ENCODE measurements around the gene SKAP2. TPM values are rescaled to one million over a fixed set of nuclear protein-coding genes. Genes with fewer than 3 reads are reported as not detected.

SKAP2 gene
- total RNA-seq, 1 experiment from 2014 or later = 55.7 TPM

DNA sequence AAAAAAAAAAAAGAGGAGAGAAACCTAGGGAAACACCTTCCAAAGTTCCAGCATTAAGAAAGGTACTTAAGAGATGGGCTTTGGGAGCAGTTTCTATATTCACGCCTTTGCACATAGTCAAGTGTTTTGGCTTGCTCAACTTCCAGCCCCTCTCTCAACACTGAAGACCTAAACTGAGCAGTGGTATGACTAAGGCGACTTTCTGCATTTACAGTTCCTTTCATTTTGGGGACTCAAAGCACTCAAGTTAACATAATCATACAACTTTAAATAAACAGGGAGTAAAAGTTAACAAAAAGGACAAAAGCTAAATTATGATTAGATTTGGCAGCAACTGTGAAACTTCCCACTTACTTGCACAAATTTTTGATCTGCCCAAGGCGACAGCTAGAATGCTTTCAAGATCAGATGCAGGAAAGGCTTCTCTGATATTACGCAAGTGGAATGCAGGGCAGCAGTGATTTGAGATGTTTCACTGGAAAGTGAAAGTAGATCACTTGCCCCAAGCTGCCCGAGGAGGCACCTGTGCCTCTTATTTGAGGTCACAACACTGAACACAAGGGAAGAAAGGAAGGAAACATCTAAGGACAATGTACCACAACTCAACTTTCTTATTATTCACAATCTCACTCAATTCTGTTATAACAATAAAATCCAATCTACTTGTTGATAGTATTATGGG lies 199.5 kb downstream of the SKAP2 start:
- peak; percentile 85 for DNase-seq (ENCODE audit: low spot score)

DNA sequence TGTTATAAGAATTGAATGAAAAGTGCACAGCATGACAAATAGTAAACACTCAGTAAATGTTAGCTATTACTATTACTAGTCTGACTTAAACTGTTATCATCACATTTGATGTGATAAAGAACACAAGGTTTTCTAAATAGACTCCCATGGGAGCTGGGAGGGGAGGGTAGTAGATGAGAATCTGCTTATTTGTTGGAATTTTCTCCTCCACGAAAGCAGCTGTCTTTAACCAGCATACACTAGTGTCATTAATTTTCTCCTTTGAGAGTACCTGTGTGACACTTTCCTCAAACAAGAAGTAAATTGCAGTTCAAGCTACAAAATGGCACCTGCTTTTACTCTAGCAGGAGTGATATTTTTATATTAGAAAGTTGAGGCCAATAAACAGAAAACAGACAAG lies 200.1 kb downstream of the SKAP2 start:
- no peak for DNase-seq (ENCODE audit: low spot score)

DNA sequence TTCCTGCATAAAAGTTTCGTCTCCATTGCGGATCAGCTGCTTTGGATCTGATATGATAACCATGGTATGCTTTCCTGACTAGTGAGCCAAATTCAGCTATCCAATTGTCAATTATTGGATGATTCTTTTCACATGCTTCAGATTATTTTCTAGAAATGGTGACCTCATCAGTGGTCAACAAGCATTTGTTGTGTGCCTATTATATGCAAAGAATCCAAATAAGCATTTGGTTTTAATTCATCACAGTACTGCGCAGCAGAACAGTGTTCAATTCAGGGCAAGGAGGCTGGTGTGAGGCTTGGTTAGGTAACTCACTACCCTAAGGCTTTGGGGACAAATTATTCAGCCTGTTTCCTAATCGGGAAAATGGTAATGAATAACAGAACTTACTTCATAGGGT lies 200.5 kb downstream of the SKAP2 start:
- no peak for DNase-seq (ENCODE audit: low spot score)

DNA sequence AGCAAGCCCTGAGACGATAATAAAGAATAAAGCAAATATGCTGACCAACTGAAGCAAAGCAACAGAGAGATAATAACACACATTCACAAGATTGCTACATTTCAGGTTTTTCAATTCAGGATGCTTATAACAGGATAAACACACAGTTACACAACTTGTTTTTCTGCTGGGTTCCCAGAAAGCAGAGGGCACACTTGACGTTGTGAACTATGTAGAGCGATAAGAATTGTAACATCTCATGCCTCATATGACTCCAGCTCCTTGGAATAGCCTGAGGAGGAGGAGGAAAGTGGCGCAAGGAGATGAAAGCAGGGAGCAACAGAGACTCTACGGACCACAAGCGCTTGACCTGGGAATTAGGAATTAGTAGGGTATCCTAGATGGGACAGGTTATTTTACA lies 201.7 kb downstream of the SKAP2 start:
- DNase-seq (ENCODE audit: low spot score) = no peak

DNA sequence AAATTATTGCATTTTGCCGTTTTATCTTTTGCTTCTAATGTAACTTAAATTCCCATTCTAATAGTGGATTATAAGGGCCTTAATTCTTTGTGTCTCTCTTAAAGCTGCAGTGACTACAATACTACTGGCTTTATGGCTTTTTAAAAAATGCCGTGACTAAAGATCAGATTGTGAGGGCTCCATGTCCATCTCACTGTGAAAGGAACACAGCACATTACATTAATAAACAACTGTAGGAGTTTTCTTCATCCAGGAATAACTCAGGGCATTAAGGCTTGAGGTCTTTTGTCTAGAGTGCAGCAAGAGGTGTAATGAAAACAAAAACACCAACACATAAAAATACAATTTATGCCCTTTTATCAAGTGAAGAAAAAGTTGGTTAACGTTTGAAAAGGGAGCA lies 205.3 kb downstream of the SKAP2 start:
- DNase-seq (ENCODE audit: low spot score) = no peak

DNA sequence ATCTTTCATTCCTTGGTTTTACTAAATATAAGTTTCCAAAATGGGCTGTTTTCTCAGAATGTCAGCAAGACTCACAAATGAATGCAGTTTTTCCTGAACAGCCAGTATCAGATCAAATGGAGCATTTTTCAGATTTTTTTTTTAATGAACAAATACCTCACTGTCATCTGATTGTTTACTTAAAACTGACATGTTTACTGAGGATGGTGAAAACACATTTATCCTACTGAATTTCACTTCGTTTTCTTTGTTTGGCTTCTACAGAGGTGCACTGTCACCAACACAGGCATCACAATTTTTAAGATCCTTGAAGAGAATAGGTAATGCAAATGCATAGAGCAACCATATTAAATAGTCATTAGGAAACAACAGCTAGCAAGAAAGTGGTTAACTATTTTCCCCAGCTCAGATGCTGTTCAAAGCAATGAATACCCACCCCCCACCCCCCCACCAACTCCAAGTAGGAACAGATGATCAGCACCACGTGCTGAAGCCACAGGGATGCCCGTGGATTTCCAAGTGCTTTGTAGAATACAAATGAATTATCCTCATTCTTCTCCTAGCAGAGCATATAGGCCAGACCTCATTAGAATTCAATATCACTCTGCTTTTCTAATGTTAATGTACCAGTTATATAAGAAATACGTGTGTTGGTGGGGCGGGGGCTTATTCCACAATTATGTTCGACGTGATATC lies 205.9 kb downstream of the SKAP2 start:
- DNase-seq (ENCODE audit: low spot score) = no peak

DNA sequence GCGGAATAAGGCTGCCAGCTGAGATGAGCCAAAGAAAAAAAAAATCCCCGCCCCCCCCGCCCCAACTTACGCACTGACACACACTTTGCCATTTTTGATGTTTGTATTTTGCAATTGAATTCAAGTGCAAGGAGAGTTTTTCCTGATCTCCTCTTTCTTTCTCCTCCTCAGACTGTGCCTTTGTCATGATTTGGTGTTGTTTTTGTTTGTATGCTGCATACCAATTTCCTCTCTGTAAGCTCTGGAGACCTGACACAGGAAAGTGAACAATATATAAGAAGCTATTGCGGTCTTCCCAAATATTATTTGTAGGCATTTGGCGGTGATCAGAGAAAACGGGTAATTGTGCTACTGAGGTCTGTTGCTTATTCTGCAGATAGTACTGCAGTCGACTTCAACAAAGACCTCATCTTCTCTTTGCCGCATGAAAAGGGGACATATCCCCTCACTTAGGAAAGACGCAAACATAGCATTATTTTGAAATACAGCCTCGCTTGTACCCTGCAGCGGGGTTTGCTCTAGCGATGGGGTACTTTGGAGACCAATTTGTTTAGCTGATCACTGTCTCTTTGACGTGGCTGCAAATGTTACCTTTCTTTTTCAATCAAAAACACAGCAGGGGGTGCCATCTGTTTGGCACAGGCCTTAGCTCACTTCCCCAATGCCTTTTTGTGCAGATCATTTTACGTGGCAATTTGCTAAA lies 206.6 kb downstream of the SKAP2 start:
- no peak for DNase-seq (ENCODE audit: low spot score)

DNA sequence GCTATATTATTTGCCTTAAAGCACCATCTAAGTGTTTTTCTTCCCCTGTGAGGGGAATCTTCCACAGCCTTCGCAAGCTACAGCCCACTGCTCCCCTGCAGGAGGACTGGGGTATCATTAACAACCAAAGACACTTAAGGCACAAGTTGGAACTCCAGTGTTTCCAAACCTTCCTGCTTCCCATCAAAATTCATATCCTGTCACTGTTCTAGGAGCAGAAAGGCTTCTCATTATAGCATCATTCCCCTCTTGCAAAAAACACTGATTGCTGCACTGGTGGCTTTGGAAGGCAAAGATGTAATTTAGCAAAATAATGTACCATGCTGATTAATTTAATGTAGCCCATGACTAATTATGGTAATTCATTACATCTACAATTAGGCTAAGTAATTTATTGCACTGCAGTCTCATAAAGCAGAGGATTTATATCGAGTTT lies 207.2 kb downstream of the SKAP2 start:
- DNase-seq (ENCODE audit: low spot score) = no peak

DNA sequence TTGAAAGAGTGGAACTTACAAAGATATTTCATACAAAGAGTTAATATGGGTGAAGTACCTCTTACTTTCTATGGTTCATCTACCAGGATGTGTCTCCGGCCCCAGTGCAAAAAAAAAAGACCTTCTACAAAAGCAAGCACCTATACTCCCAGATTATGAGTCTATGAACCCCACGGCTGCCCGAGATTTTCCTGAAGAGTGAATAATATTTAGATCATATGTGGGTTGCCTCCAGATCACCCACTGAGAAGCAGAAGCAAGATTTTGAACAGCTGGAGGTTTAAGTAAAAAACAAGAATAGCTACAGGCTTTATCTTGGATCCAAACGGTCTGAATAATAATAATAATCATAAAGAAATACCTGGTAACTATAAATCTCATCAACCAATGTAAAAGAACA lies 207.7 kb downstream of the SKAP2 start:
- no peak for DNase-seq (ENCODE audit: low spot score)

DNA sequence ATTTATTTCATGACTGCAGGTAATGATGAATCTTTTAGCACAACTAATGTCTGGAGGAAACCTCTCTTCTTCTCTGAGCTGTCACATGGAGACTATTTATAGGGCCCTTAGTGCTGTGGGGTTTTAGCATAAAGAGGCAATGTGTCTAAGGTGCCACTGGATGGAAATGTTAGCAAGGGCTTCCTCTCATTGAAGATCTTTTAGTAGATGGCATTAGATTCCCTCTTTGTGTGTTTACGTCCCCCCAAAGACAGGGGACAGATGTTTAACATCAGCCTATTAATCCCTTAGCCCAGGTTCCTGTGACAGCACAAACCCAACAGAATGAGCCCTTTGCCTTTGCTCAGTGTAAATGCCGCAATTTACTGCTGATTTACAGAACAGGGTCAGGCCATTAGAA lies 208.6 kb downstream of the SKAP2 start:
- no peak for DNase-seq (ENCODE audit: low spot score)

DNA sequence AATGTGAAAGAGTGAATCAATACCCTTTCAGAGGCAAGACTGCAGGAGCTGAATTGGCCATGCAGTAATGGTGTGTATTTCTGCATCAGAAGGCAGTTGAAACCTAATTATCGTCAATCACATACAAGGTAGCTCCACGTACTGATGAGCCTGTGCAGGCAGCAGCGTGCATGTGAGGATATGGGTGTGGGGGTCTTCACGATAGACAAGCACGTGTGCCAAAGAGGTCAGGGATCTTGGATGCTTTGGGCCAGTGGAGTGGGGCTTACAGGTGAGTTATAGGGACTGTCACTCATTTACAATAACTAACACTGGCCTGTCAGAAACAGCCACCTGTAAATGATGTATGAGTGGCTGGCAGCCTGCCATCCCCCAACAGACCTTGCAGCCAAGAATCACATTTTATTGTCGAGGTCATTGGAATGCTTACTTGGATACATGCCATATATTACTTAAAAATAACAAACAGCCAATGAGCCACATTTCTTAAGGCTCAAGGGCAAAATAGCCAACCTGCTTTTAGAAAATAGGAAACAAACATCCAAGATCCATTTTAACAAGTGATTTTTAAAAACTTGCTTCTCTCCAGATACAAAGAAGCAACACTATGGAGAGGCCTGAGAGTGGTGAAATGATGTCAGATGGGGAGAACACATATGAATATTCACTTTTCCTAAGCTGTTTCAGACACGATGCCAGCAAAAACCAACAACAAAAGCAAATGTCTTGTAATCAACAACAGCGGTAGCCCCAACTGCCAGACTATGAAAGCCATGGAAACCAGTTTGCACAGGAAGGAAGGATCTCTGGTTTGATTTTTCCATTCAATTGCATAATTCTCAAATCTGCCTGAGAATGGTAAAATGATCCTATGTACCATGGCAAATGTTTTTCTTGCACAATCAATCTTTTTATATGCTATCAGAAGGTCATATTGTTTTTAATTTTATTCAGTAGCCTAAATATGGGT lies 210.7 kb downstream of the SKAP2 start:
- peak; percentile 53 for DNase-seq (ENCODE audit: low spot score)

DNA sequence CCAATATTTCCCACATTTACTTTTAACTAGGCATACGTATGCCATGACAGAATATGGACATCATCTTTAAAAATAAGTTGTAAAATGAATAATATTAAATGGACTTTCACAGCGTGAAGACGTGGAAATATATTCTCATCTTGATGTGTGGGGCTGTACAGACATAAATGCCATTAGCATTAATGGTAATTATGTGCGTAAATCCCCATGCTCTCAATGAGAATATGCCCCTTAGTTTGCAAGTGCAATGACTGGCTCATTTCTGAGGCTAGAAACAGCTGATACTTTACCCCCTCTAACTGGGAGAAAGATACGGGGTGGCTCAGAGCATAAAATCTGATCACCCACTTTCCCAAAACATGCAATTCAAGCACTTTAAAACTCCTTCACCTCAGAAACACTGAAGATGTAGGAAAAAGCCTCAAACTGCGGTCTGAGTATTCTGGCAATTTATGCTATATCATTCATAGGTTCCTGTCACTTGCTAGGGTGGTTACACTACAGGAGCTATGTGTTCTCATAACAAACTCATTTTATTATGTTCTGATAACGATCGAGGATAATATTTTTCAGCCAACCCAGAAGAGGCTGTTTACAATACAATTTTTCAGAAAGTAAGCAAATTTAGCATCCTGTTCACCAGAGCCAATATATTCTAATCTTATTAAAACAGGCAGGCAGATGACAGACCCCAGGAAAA lies 211.8 kb downstream of the SKAP2 start:
- DNase-seq (ENCODE audit: low spot score) = no peak

DNA sequence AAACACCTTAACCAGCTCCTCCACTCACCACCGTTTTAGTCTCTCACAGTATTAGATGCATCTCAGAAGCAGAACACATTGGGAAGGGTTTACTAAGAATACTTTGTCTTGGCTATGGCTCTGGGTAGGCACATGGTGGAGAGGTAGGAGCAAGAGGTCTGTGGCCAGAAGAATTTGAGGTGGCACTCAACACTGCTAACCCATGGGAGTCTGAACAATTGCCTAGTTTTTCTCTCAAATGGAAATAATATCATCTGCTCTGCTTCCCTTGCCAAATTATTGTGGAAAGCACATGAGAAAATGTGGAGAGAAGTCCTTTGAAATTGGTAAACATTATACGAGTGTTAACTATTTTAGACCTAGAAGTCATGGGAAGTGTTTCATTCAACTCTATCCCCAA lies 214.3 kb downstream of the SKAP2 start:
- DNase-seq (ENCODE audit: low spot score) = no peak

DNA sequence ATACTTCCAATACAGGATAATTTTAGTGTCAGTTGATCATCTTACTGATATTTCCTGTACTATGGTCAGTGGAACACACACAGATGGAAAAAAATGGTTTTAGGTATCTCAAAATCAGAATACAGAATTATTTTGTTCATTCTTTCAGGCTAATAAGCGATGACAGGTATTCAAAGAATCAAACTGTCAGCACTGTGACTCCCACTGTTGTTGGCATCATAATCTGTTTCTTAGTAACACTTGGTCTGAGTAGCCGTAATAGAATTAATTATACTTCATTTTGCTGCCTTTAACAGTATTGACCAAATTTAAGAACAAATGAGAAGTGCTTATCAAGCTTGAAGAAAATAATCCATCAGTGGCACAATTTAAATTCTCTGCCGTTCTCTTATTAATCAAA lies 215.0 kb downstream of the SKAP2 start:
- no peak for DNase-seq (ENCODE audit: low spot score)

DNA sequence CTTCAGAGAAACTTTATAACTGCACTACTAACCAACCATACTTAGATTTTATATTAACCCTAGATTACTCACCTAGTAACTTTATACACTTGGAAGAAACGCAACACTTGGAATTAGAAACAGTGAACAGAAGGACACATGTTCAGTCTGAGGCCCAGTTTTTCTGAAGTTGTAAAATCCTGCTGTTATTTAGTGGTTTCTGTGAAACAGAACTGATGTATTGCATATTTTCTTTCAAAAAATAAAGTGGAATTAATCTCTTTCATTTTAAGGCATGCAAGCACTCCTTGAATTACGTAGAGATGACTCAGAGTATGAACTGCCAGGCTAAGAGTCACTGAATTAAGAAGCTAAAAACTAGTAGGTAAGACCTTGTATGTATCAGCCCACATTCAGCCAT lies 215.8 kb downstream of the SKAP2 start:
- peak; percentile 73 for DNase-seq (ENCODE audit: low spot score)

DNA sequence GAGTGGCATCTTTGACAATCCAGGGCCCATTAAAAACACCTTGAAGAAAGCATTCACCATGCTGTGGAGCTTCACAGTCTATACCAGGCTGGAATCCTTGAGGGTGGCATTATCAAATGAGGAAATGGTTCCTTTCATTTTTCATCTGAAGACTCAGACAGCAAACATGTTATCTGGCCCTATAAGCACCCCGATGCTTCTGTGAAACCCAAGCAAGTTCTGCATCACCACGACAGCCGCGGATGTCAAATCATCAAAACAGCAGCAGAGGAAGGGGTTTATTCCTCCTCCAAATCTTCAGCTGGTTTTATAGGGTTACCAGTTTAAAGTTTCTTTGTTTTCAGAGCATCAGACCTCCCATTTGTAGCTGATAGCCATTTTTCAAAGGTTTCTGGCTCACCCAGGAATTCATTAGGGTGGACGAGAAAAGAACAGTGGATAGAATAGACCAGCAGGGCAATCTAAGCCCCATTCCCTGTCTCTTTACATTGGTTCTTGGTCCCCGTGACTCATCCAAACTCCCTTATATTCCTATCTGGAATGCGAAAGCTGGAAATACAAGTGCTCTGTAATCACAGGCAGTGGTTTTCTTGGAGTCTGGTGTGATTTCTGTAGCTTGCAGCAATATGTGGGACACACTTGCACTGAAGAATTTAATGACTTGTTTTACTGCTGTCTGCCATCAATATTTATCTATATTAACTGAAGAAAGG lies 217.9 kb downstream of the SKAP2 start:
- DNase-seq (ENCODE audit: low spot score) = peak; percentile 66

DNA sequence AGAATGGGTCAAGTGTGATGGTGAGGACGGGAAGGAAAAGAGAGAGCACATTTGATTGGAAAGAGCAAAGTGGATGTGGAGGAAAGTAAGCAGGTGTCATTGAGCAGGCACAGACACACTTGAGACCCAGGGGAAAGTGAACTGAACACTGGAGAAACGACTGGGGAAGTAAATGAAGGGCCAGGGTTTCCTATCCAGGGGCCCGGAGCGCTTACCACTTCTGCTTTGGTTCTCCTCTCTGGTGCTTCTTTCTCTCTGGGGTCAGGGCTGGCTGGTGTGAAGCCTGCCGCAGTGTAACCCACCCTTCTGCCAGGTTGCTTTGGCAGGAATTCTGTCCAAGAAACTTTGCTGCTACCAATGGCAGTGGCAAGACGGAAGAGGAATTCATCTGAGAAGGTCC lies 219.3 kb downstream of the SKAP2 start:
- no peak for DNase-seq (ENCODE audit: low spot score)

DNA sequence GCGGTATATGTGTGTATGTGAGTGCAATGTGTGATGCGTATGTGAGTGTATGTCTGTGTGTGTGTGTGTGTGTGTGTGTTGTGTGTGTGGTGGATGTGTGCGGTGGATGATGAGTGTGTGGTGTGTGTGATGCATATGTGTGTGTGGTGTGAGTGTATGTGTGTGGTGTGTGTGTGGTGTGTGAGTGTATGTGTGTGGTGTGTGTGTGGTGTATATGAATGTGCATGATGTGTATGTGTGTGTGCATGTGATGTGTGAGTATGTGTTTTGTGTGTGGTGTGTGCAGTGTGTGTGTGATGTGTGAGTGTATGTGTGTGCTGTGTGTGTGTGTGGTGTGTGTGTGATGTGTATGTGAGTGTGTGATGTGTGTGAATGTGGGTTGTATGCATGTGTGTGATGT lies 222.0 kb downstream of the SKAP2 start:
- no peak for DNase-seq (ENCODE audit: low spot score)

DNA sequence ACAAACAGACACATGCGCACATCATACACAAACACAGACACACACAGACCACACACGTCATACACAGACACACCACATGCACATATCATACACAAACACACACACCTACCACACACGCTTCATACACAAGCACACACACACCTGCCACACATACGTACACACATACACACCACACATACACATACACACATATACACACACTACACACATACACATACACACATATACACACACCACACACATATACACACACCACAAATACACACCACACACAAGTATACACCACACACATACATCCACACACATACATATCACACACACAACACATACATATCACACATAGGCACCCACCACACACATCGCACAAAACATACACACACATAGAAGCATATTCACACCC lies 224.7 kb downstream of the SKAP2 start:
- DNase-seq (ENCODE audit: low spot score) = no peak

DNA sequence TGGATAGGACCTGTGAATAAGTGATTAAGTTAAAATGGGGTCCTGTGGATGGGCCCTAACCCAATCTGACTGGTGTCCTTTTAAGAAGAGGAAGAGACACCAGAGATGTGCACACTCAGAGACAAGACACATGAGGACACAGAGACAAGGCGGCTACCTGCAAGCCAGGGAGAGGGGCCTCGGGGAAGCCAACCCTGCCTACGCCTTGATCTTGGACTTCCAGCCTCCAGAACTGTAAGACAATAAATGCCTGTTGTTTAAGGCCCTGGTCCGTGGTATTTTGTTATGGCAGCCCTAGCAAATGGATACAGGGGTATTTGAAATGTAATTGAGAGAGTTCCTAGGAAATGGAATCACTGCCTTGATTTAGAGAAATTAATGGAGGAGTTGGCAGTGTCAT lies 225.3 kb downstream of the SKAP2 start:
- no peak for DNase-seq (ENCODE audit: low spot score)

DNA sequence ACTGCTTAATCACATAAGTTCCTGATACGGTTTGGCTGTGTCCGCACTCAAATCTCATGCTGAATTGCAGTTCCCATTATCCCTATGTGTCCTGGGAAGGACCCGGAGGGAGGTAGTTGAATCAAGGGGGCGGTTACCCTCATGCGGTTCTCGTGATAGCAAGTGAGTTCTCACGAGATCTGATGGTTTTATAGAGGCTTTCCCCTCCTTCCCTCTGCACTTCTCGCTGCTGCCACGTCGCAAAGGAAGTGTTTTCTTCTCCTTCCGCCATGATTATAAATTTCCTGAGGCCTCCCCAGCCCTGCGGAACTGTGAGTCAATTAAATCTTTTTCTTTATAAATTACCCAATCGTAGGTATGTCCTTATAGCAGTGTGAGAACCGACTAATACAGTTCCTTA lies 226.2 kb downstream of the SKAP2 start:
- DNase-seq (ENCODE audit: low spot score) = no peak

All from H4 (cell line).